HepG2 (cell line): ENCODE measurements around the gene PSMD9. TPM values are rescaled to one million over a fixed set of nuclear protein-coding genes. Genes with fewer than 3 reads are reported as not detected.

Experiments used
- ADNP ChIP-seq: sonication (generic); formaldehyde crosslinking; IDR thresholded peaks from 2 replicates; pipeline ENCODE4 v1.4.0; 2020; ENCODE audit warnings: missing genetic modification reagents
- ARNTL ChIP-seq: sonication (generic); formaldehyde crosslinking; IDR thresholded peaks from 2 replicates; pipeline ENCODE4 v1.4.0; 2020; ENCODE audit warnings: mild to moderate bottlenecking, missing genetic modification reagents
- ELF3 ChIP-seq: IDR thresholded peaks from 2 replicates; pipeline ENCODE4 v1.6.1; 2016; ENCODE audit warnings: missing genetic modification reagents, missing compliant biosample characterization
- ESRRA ChIP-seq: sonication (generic); formaldehyde crosslinking; IDR thresholded peaks from 2 replicates; pipeline ENCODE4 v1.5.1; 2020; ENCODE audit warnings: mild to moderate bottlenecking, low read depth, missing genetic modification reagents
- HOXA5 ChIP-seq: sonication (generic); formaldehyde crosslinking; IDR thresholded peaks from 2 replicates; pipeline ENCODE4 v1.4.0; 2020; ENCODE audit warnings: missing genetic modification reagents
- IKZF4 ChIP-seq: sonication (generic); formaldehyde crosslinking; IDR thresholded peaks from 2 replicates; pipeline ENCODE4 v1.5.1; 2020; ENCODE audit warnings: borderline replicate concordance, mild to moderate bottlenecking, low read depth, missing genetic modification reagents; ENCODE audit errors: not compliant biosample characterization
- KAT7 ChIP-seq: IDR thresholded peaks from 2 replicates; pipeline ENCODE4 v1.6.1; 2018; ENCODE audit warnings: borderline replicate concordance, missing compliant biosample characterization
- KAT8 ChIP-seq: IDR thresholded peaks from 2 replicates; pipeline ENCODE4 v1.6.1; 2016; ENCODE audit warnings: missing genetic modification reagents, missing compliant biosample characterization
- KDM6A ChIP-seq: IDR thresholded peaks from 2 replicates; pipeline ENCODE4 v1.6.1; 2016; ENCODE audit warnings: low read depth
- NFIC ChIP-seq: IDR thresholded peaks from 2 replicates; pipeline ENCODE4 v1.6.1; 2012; ENCODE audit warnings: mild to moderate bottlenecking, low read length, inconsistent platforms
- SNAPC2 ChIP-seq: sonication (generic); formaldehyde crosslinking; IDR thresholded peaks from 2 replicates; pipeline ENCODE4 v1.8.1; 2022; ENCODE audit warnings: mild to moderate bottlenecking, missing genetic modification reagents
- SP140L ChIP-seq: sonication (generic); formaldehyde crosslinking; IDR thresholded peaks from 2 replicates; pipeline ENCODE4 v1.4.0; 2020; ENCODE audit warnings: missing genetic modification reagents, borderline replicate concordance
- TRIM22 ChIP-seq: fragments of 450-650 bp; IDR thresholded peaks from 2 replicates; pipeline ENCODE4 v1.6.1; 2017
- ZNF230 ChIP-seq: sonication (generic); formaldehyde crosslinking; IDR thresholded peaks from 2 replicates; pipeline ENCODE4 v1.4.0; 2020; ENCODE audit warnings: mild to moderate bottlenecking, missing genetic modification reagents
- ZNF329 ChIP-seq: sonication (generic); formaldehyde crosslinking; IDR thresholded peaks from 2 replicates; pipeline ENCODE4 v1.9.0; 2021; ENCODE audit warnings: low read depth, mild to moderate bottlenecking, missing genetic modification reagents
- ZNF382 ChIP-seq: sonication (generic); formaldehyde crosslinking; IDR thresholded peaks from 2 replicates; pipeline ENCODE4 v1.5.0; 2020; ENCODE audit warnings: missing genetic modification reagents, mild to moderate bottlenecking, borderline replicate concordance
- ZNF460 ChIP-seq: sonication (generic); formaldehyde crosslinking; IDR thresholded peaks from 2 replicates; pipeline ENCODE4 v1.5.1; 2020; ENCODE audit warnings: missing genetic modification reagents, mild to moderate bottlenecking, borderline replicate concordance
- ZNF546 ChIP-seq: sonication (generic); formaldehyde crosslinking; conservative IDR thresholded peaks from 2 replicates; pipeline ENCODE4 v1.8.1; 2023; ENCODE audit warnings: mild to moderate bottlenecking, missing genetic modification reagents
- ZNF547 ChIP-seq: sonication (generic); formaldehyde crosslinking; IDR thresholded peaks from 2 replicates; pipeline ENCODE4 v1.5.1; 2020; ENCODE audit warnings: mild to moderate bottlenecking, missing genetic modification reagents
- ZNF558 ChIP-seq: sonication (generic); formaldehyde crosslinking; IDR thresholded peaks from 2 replicates; pipeline ENCODE4 v1.9.0; 2022; ENCODE audit warnings: mild to moderate bottlenecking, missing genetic modification reagents, borderline replicate concordance
- ZSCAN29 ChIP-seq: sonication (generic); formaldehyde crosslinking; conservative IDR thresholded peaks from 2 replicates; pipeline ENCODE4 v1.4.0; 2020; ENCODE audit warnings: mild to moderate bottlenecking, missing genetic modification reagents
- polyA plus RNA-seq, 8 experiments: library from polyadenylated mRNA; depleted of rRNA in 3 of 8; stranded (reverse) in 7 of 8; unstranded in 1 of 8; fragments of >200 nt; fragmentation: Illumina TruSeq in 4 of 8; extraction: Trizol in 4 of 8; gene quantifications; 2 replicates each; pipeline versions ENCODE4 v1.2.1 to v1.2.3, GENCODE V29; 2011 to 2016; ENCODE audit warnings: low read depth in 4 of 8, missing spikeins in 1 of 8, mixed read lengths in 1 of 8; ENCODE audit not compliant: insufficient read depth in 1 of 8
- total RNA-seq, 5 experiments: library from RNA; depleted of rRNA; stranded (reverse); fragments of >200 nt; fragmentation: Illumina TruSeq; extraction: Trizol; gene quantifications; 2 replicates each; pipeline ENCODE4 v1.2.3, GENCODE V29; 2016; ENCODE audit warnings: low read depth in 1 of 5
- TF ChIP-seq, protein P1 (sequence below): sonication (generic); formaldehyde crosslinking; IDR thresholded peaks from 2 replicates; pipeline ENCODE4 v1.5.1; 2020; ENCODE audit warnings: missing genetic modification reagents, mild to moderate bottlenecking, borderline replicate concordance
- TF ChIP-seq, protein P2 (sequence below): sonication (generic); formaldehyde crosslinking; IDR thresholded peaks from 2 replicates; pipeline ENCODE4 v1.4.0; 2020; ENCODE audit warnings: missing genetic modification reagents, borderline replicate concordance
- TF ChIP-seq, protein P3 (sequence below): sonication (generic); formaldehyde crosslinking; IDR thresholded peaks from 2 replicates; pipeline ENCODE4 v1.8.1; 2023; ENCODE audit warnings: mild to moderate bottlenecking, missing genetic modification reagents

The PSMD9 gene
- total and polyA plus RNA-seq, 2 of the 13 experiments (the other 11 are each of a cell fraction or from before 2014, with no cell fraction given), result 41.4 to 61.1 TPM

DNA sequence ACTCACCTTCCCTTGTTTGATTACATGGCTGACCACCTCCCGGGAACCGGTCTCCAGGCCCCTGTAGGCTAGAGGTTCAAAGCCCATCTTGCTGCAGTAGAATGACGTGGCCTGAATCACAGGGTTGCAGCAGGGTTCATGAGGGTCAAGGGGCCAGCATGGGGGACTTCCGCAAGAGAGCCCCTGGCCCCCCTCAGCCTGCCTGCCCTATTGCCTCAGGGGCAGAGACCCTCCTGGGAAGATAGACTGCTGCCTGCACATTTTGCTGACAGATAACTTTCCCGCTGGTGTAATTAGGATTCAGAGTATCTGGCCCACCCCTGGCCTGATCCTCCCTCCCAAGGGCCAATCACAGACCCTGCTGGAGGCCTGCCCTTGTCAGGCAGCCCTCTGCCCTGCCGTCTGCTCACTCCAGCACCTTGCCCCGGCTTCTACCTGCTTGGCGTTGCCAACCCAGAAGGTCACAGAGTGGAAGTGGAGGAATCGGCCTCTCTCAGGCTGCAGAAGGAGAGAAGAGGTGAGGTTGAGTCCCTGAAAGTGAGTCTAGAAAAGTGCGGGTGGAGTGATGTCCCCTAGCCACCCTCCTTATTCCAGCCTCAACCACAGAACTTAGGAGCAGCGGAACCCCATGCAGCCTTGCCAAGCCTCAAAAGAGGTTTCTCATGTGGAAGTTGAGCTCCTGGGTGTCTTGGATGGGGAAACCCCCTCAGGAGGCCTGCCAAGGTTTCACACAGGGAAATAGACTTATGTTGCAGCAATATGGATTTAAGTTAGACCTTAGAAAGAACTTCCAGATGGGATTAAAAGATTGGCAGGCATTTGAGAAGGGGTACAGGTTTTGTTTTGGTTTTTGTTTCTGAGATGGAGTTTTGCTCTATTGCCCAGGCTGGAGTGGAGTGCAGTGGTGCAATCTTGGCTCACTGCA, 31.0 kb upstream of the PSMD9 start (continued):
- TF ChIP-seq ARNTL (CRISPR knock-in tag) (no peak), KAT8 (CRISPR knock-in tag) (peak; percentile 65; the same call in 1 of the 2 replicates), NFIC (no peak; the same call in 1 of the 2 replicates), SP140L (CRISPR knock-in tag) (no peak), ZNF382 (CRISPR knock-in tag) (no peak), TRIM22 (no peak), KAT7 (no peak), ZNF558 (CRISPR knock-in tag) (no peak), IKZF4 (CRISPR knock-in tag) (no peak), ZNF546 (CRISPR knock-in tag) (no peak), ZNF329 (no peak), ZNF230 (CRISPR knock-in tag) (no peak), ESRRA (CRISPR knock-in tag) (peak; percentile 43; the same call in 1 of the 2 replicates), ZSCAN29 (CRISPR knock-in tag) (0 out of 2 replicates have a peak, but pooled peaks have one; percentile 40), ELF3 (peak; percentile 72), ZNF460 (CRISPR knock-in tag) (no peak; the same call in 1 of the 2 replicates), KDM6A (peak; percentile 94), HOXA5 (CRISPR knock-in tag) (no peak), ADNP (no peak), SNAPC2 (CRISPR knock-in tag) (no peak), ZNF547 (CRISPR knock-in tag) (peak; percentile 56; the same call in 1 of the 2 replicates)
- TF ChIP-seq, protein P1, sequence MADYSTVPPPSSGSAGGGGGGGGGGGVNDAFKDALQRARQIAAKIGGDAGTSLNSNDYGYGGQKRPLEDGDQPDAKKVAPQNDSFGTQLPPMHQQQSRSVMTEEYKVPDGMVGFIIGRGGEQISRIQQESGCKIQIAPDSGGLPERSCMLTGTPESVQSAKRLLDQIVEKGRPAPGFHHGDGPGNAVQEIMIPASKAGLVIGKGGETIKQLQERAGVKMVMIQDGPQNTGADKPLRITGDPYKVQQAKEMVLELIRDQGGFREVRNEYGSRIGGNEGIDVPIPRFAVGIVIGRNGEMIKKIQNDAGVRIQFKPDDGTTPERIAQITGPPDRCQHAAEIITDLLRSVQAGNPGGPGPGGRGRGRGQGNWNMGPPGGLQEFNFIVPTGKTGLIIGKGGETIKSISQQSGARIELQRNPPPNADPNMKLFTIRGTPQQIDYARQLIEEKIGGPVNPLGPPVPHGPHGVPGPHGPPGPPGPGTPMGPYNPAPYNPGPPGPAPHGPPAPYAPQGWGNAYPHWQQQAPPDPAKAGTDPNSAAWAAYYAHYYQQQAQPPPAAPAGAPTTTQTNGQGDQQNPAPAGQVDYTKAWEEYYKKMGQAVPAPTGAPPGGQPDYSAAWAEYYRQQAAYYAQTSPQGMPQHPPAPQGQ, result no peak
- TF ChIP-seq, protein P2, sequence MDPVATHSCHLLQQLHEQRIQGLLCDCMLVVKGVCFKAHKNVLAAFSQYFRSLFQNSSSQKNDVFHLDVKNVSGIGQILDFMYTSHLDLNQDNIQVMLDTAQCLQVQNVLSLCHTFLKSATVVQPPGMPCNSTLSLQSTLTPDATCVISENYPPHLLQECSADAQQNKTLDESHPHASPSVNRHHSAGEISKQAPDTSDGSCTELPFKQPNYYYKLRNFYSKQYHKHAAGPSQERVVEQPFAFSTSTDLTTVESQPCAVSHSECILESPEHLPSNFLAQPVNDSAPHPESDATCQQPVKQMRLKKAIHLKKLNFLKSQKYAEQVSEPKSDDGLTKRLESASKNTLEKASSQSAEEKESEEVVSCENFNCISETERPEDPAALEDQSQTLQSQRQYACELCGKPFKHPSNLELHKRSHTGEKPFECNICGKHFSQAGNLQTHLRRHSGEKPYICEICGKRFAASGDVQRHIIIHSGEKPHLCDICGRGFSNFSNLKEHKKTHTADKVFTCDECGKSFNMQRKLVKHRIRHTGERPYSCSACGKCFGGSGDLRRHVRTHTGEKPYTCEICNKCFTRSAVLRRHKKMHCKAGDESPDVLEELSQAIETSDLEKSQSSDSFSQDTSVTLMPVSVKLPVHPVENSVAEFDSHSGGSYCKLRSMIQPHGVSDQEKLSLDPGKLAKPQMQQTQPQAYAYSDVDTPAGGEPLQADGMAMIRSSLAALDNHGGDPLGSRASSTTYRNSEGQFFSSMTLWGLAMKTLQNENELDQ, result no peak
- TF ChIP-seq, protein P3, sequence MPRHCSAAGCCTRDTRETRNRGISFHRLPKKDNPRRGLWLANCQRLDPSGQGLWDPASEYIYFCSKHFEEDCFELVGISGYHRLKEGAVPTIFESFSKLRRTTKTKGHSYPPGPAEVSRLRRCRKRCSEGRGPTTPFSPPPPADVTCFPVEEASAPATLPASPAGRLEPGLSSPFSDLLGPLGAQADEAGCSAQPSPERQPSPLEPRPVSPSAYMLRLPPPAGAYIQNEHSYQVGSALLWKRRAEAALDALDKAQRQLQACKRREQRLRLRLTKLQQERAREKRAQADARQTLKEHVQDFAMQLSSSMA, result no peak
